Measurements from ENCODE around the gene SZT2. TPM values are rescaled to one million over a fixed set of nuclear protein-coding genes. Genes with fewer than 3 reads are reported as not detected.

SZT2 gene
- total and polyA plus RNA-seq, 2 of the 13 experiments (the other 11 are each of a cell fraction or from before 2014, with no cell fraction given), result 8.0 to 8.8 TPM

DNA sequence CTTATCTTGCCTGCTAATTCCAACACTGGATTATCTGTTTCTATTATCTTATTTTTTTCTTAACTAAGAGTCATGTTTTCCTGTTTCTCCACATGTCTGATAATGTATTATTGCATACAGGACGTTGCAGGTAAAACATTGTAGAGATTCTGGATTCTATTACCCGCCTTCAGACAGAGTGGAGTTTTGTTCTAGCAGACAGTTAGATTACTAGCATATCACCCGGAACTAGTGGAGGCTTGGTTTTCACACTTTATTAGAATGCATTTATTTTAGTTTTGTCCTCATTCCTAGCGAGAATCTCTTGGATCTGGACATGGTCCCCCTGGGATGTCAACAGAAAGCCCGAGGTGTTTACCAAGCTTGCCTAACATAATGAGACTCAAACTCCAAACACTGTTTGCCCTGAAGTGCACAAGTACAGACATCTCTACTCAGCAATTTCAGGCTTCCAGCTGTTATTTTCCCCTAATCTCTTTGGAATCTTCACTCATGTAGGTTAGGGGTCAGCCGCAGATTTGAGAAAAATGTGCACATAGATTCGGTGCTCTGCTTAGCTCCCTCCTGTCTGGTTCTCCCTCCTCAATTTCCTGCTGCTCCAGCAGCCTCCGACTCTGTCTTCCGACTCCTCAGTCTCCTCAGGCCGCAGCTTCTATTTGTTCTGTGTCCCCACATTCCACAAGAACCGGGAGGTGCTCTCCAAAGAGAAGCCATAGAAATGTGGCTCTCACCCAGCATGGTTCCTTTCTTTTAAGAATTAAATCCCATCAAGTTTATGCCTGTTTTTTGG, 104.2 kb downstream of the SZT2 start (continued):
- TF ChIP-seq FOXP4 (CRISPR knock-in tag; IDR thresholded peaks at IDR 0.05) (peak; percentile 42; the same call in 1 of the 2 replicates), HDAC6 (IDR thresholded peaks at IDR 0.05; ENCODE audit: low read depth, low read length) (no peak), FOXA1 (IDR thresholded peaks at IDR 0.05) (no peak; the same call in 1 of the 2 replicates), FOXA1 (CRISPR knock-in tag; IDR thresholded peaks at IDR 0.05) (peak; percentile 71; the same call in 1 of the 2 replicates), HIVEP1 (CRISPR knock-in tag; IDR thresholded peaks at IDR 0.05) (no peak), SOX13 (IDR thresholded peaks at IDR 0.05) (no peak), SOX13 (CRISPR knock-in tag; conservative IDR thresholded peaks at IDR 0.05 in 1 of 2, IDR thresholded peaks at IDR 0.05 in 1 of 2) (peak in 1 of 2 experiments; percentile 16; a peak in 1 of 4 replicates), ZBTB40 (IDR thresholded peaks at IDR 0.05) (no peak), ZBTB40 (CRISPR knock-in tag; IDR thresholded peaks at IDR 0.05) (no peak), ZSCAN20 (CRISPR knock-in tag; IDR thresholded peaks at IDR 0.05; ENCODE audit: borderline replicate concordance) (no peak), GATAD2A (CRISPR knock-in tag; IDR thresholded peaks at IDR 0.05) (0 out of 2 replicates have a peak, but pooled peaks have one; percentile 38)
- TF ChIP-seq, protein P1, sequence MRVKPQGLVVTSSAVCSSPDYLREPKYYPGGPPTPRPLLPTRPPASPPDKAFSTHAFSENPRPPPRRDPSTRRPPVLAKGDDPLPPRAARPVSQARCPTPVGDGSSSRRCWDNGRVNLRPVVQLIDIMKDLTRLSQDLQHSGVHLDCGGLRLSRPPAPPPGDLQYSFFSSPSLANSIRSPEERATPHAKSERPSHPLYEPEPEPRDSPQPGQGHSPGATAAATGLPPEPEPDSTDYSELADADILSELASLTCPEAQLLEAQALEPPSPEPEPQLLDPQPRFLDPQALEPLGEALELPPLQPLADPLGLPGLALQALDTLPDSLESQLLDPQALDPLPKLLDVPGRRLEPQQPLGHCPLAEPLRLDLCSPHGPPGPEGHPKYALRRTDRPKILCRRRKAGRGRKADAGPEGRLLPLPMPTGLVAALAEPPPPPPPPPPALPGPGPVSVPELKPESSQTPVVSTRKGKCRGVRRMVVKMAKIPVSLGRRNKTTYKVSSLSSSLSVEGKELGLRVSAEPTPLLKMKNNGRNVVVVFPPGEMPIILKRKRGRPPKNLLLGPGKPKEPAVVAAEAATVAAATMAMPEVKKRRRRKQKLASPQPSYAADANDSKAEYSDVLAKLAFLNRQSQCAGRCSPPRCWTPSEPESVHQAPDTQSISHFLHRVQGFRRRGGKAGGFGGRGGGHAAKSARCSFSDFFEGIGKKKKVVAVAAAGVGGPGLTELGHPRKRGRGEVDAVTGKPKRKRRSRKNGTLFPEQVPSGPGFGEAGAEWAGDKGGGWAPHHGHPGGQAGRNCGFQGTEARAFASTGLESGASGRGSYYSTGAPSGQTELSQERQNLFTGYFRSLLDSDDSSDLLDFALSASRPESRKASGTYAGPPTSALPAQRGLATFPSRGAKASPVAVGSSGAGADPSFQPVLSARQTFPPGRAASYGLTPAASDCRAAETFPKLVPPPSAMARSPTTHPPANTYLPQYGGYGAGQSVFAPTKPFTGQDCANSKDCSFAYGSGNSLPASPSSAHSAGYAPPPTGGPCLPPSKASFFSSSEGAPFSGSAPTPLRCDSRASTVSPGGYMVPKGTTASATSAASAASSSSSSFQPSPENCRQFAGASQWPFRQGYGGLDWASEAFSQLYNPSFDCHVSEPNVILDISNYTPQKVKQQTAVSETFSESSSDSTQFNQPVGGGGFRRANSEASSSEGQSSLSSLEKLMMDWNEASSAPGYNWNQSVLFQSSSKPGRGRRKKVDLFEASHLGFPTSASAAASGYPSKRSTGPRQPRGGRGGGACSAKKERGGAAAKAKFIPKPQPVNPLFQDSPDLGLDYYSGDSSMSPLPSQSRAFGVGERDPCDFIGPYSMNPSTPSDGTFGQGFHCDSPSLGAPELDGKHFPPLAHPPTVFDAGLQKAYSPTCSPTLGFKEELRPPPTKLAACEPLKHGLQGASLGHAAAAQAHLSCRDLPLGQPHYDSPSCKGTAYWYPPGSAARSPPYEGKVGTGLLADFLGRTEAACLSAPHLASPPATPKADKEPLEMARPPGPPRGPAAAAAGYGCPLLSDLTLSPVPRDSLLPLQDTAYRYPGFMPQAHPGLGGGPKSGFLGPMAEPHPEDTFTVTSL (CRISPR knock-in tag; IDR thresholded peaks at IDR 0.05; ENCODE audit: borderline replicate concordance), result 0 out of 2 replicates have a peak, but pooled peaks have one; percentile 22
